Measurements from ENCODE around the gene ATL1. TPM values are rescaled to one million over a fixed set of nuclear protein-coding genes. Genes with fewer than 3 reads are reported as not detected.

The ATL1 gene
- total RNA-seq, 4 donors from 2014 or later, result 17.2 to 22.3 (median 21.6) TPM

DNA sequence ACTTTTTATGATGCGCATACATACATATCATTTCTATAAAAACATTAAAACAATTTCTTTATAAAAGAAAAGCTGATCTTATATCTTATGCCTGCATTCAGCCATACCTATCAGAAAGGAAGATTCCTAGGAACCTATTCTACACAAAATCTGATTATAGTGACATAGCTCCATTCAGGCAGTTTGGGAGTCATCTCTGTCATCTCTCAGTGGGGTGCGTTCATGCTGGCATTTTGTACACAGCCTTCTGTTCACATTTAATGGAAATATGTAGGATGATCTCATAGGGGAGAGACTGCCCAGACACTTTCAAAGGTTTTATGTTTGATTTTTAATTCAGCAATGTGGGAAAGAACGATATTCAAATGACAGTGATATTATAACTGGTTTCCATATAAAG lies 52.9 kb downstream of the ATL1 start:
- Histone ChIP-seq H3K9me3 (no peaks in the 10 kb centered on the region), H3K4me1 (no peaks in the 10 kb centered on the region), H3K27ac (no peak overlapping the region), H3K4me3 (no peak overlapping the region), H3K27me3 (no peaks in the 10 kb centered on the region), H3K36me3 (peaks cover 0 to 44% of the 10 kb centered on the region in 2 donors)
- no peak for TF ChIP-seq EP300 (IDR thresholded peaks at IDR 0.05)
- TF ChIP-seq POLR2A (IDR thresholded peaks at IDR 0.05), result no peak
- TF ChIP-seq POLR2AphosphoS5 (IDR thresholded peaks at IDR 0.05), result no peak
- TF ChIP-seq, protein P1, sequence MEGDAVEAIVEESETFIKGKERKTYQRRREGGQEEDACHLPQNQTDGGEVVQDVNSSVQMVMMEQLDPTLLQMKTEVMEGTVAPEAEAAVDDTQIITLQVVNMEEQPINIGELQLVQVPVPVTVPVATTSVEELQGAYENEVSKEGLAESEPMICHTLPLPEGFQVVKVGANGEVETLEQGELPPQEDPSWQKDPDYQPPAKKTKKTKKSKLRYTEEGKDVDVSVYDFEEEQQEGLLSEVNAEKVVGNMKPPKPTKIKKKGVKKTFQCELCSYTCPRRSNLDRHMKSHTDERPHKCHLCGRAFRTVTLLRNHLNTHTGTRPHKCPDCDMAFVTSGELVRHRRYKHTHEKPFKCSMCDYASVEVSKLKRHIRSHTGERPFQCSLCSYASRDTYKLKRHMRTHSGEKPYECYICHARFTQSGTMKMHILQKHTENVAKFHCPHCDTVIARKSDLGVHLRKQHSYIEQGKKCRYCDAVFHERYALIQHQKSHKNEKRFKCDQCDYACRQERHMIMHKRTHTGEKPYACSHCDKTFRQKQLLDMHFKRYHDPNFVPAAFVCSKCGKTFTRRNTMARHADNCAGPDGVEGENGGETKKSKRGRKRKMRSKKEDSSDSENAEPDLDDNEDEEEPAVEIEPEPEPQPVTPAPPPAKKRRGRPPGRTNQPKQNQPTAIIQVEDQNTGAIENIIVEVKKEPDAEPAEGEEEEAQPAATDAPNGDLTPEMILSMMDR (IDR thresholded peaks at IDR 0.05), result no peak
- 89 to 90% methylated on average over 3 of the region's 3 CpGs for WGBS, 2 donors (ENCODE audit: low coverage in 1 of 2)
- no peak for ATAC-seq

DNA sequence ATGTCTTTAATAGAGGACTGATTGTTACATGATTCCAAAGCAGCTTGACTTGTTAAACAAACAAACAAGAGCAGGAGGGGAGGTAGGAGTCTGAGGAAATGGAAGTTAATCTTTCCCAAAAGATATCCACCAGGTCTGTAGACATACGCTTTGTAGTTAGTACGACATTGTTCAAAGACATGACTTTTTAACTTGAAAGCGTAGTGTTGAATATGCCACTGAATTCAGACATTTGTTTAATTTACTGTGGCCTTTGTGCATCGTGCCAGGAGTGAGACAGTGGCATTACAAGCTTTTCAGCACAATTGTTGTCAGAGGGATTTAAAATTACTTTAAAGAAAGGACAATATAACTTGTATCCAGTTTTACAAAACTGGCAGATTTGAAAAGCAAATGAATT lies 55.1 kb downstream of the ATL1 start:
- TF ChIP-seq POLR2AphosphoS5 (IDR thresholded peaks at IDR 0.05), result no peak
- no peak for TF ChIP-seq POLR2A (IDR thresholded peaks at IDR 0.05)
- TF ChIP-seq, protein P1 (IDR thresholded peaks at IDR 0.05), result no peak
- TF ChIP-seq EP300 (IDR thresholded peaks at IDR 0.05), result no peak
- Histone ChIP-seq H3K4me3 (no peak overlapping the region), H3K36me3 (peaks cover 0 to 45% of the 10 kb centered on the region in 2 donors), H3K4me1 (no peaks in the 10 kb centered on the region), H3K27me3 (no peaks in the 10 kb centered on the region), H3K9me3 (no peaks in the 10 kb centered on the region), H3K27ac (no peak overlapping the region)
- no peak for ATAC-seq
- 72 to 73% methylated on average over 4 of the region's 4 CpGs for WGBS, 2 donors (ENCODE audit: low coverage in 1 of 2)

DNA sequence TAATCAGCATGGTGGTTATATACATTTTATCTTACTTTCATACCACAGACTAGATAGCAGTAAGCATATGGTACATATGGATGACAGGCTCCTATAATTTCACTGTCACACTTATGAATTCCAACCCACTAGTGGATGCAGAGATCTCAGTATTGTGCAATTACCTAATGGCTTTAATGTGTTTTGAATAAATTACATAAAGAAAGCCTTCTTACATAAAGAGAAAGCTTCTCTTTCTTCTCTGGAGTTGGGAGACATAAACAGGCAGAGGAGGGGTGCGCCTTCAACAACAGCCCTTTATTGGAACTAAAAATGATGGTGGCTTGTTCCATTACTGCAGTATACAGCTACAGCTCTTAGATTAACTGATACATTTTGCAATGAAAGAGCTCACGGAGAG lies 55.6 kb downstream of the ATL1 start:
- no peak for TF ChIP-seq POLR2AphosphoS5 (IDR thresholded peaks at IDR 0.05)
- TF ChIP-seq POLR2A (IDR thresholded peaks at IDR 0.05), result no peak
- TF ChIP-seq, protein P1 (IDR thresholded peaks at IDR 0.05), result no peak
- no peak for TF ChIP-seq EP300 (IDR thresholded peaks at IDR 0.05)
- Histone ChIP-seq H3K27me3 (no peaks in the 10 kb centered on the region), H3K4me1 (no peaks in the 10 kb centered on the region), H3K4me3 (no peak overlapping the region), H3K27ac (no peak overlapping the region), H3K36me3 (peaks cover 0 to 45% of the 10 kb centered on the region in 2 donors), H3K9me3 (no peaks in the 10 kb centered on the region)
- WGBS, 2 donors (ENCODE audit: low coverage in 1 of 2), result 81 to 94% methylated on average over 2 of the region's 2 CpGs
- ATAC-seq, result no peak

DNA sequence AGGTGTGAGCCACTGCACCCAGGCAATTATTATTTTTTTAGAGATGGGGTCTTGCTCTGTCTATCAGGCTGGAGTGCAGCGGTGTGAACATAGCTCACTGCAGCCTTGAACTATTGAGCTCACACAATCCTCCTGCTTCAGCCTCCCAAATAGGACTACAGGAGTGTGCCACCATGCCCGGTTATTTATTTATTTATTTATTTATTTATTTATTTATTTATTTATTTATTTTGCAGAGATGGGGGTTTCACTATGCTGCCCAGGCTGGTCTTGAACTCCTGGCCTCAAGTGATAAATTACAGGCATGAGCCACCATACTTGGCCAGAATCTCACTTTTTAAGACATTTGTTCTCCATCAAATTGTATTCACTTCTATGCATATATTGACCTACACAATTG lies 56.3 kb downstream of the ATL1 start:
- peaks cover 0 to 45% of the 10 kb centered on the region in 2 donors for H3K36me3 ChIP-seq
- H3K27ac ChIP-seq, result no peak overlapping the region
- no peaks in the 10 kb centered on the region for H3K4me1 ChIP-seq
- 94 to 100% methylated on average over 2 of the region's 2 CpGs for WGBS, 2 donors (ENCODE audit: low coverage in 1 of 2)
- ATAC-seq, result no peak
- no peak overlapping the region for H3K4me3 ChIP-seq
- TF ChIP-seq POLR2A (IDR thresholded peaks at IDR 0.05), result no peak
- TF ChIP-seq, protein P1 (IDR thresholded peaks at IDR 0.05), result no peak
- no peak for TF ChIP-seq POLR2AphosphoS5 (IDR thresholded peaks at IDR 0.05)
- TF ChIP-seq EP300 (IDR thresholded peaks at IDR 0.05), result no peak
- no peaks in the 10 kb centered on the region for H3K27me3 ChIP-seq
- H3K9me3 ChIP-seq, result no peaks in the 10 kb centered on the region

DNA sequence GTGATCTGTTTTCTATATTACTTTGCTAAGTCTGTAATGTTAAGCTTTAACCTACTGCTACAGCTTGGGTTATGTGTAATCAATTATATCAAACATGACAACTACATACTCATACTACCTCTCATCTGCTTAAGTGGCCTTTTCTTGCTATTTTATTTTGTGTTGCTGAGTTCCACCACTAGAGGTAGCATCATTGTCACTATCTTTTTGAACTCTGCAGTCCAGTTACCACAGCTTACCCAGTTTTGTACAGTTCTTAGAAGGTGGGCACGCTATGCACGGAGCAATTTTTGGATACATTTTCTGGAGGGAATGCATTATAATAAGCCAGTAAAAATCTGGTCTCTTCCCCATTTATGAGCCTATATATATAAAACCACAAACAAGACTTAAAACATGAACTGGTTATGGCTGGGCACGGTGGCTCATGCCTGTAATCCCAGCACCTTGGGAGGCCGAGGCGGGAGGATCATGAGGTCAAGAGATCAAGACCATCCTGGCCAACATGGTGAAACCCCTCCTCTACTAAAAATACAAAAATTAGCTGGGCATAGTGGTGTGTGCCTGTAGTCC lies 59.7 kb downstream of the ATL1 start:
- H3K27me3 ChIP-seq, result no peaks in the 10 kb centered on the region
- no peak overlapping the region for H3K4me3 ChIP-seq
- H3K36me3 ChIP-seq, result peaks cover 0 to 57% of the 10 kb centered on the region in 2 donors
- H3K9me3 ChIP-seq, result no peaks in the 10 kb centered on the region
- ATAC-seq, result no peak
- no peaks in the 10 kb centered on the region for H3K4me1 ChIP-seq
- WGBS, 2 donors (ENCODE audit: low coverage in 1 of 2), result 56 to 76% methylated on average over 3 to 5 of the region's 5 CpGs
- TF ChIP-seq EP300 (IDR thresholded peaks at IDR 0.05), result no peak
- TF ChIP-seq POLR2A (IDR thresholded peaks at IDR 0.05), result no peak
- TF ChIP-seq POLR2AphosphoS5 (IDR thresholded peaks at IDR 0.05), result no peak
- TF ChIP-seq, protein P1 (IDR thresholded peaks at IDR 0.05), result peak; percentile 19 to 61 (median 53)
- H3K27ac ChIP-seq, result no peak overlapping the region

Measured in gastroesophageal sphincter (tissue), 4 donors.